Activated naive CD8-positive, alpha-beta T cell treated with anti-CD3 and anti-CD28 coated beads, Interleukin-2, amount 50 U/mL, for 24 hours (primary cell): Measurements from ENCODE around the gene PRKCD.
"Not testable (repeated sequence)": the region's sequence is repeated elsewhere in the genome, so short reads cannot be mapped to it uniquely, and the experiment has no call there.

Source experiments
- ATAC-seq: fragments of 150-1000 bp; cut with Tn5 transposase; one replicate; pipeline ENCODE4 v1.10.0; 2021
- DNase-seq: peaks from one replicate; pipeline ENCODE4 v3.0.0; 2021
- H3K27ac Mint-ChIP-seq: one replicate; pipeline ENCODE4 v1.8.0; 2021; ENCODE audit warnings: mild to moderate bottlenecking, mixed read lengths
- H3K27me3 Mint-ChIP-seq: one replicate; pipeline ENCODE4 v1.8.0; 2021; ENCODE audit warnings: mixed read lengths
- H3K36me3 Mint-ChIP-seq: one replicate; pipeline ENCODE4 v1.8.0; 2021; ENCODE audit warnings: low read depth, mixed read lengths
- H3K4me1 Mint-ChIP-seq: one replicate; pipeline ENCODE4 v1.8.0; 2021; ENCODE audit warnings: mixed read lengths
- H3K4me3 Mint-ChIP-seq: one replicate; pipeline ENCODE4 v1.8.0; 2021; ENCODE audit warnings: mild to moderate bottlenecking, moderate library complexity, mixed read lengths
- H3K9me3 Mint-ChIP-seq: one replicate; pipeline ENCODE4 v1.8.0; 2021; ENCODE audit warnings: mixed read lengths

The PRKCD gene

GRCh38 chr3:53147903-53148400 lies 13.1 kb upstream of the PRKCD start:
- H3K9me3 Mint-ChIP-seq, result no peaks in the 10 kb centered on the region
- no peak overlapping the region for H3K4me3 Mint-ChIP-seq
- DNase-seq (no peak), ATAC-seq (no peak)
- no peak overlapping the region for H3K27ac Mint-ChIP-seq
- H3K27me3 Mint-ChIP-seq, result peaks cover under 1% of the 10 kb centered on the region
- H3K36me3 Mint-ChIP-seq, result no peaks in the 10 kb centered on the region
- H3K4me1 Mint-ChIP-seq, result no peaks in the 10 kb centered on the region

GRCh38 chr3:53149006-53149690 lies 11.9 kb upstream of the PRKCD start:
- Mint-ChIP-seq H3K4me1 (no peaks in the 10 kb centered on the region), H3K9me3 (no peaks in the 10 kb centered on the region), H3K27ac (no peak overlapping the region), H3K4me3 (no peak overlapping the region), H3K27me3 (peaks cover 9% of the 10 kb centered on the region), H3K36me3 (no peaks in the 10 kb centered on the region)
- no peak for DNase-seq
- no peak for ATAC-seq

- ATAC-seq (no peak), DNase-seq (no peak)
- Mint-ChIP-seq H3K36me3 (no peaks in the 10 kb centered on the region), H3K4me1 (no peaks in the 10 kb centered on the region), H3K27me3 (peaks cover 12% of the 10 kb centered on the region), H3K4me3 (no peak overlapping the region), H3K27ac (no peak overlapping the region), H3K9me3 (no peaks in the 10 kb centered on the region)
Observed at GRCh38 chr3:53149699-53150098, 11.3 kb upstream of the PRKCD start.

GRCh38 chr3:53150247-53151085 lies 10.5 kb upstream of the PRKCD start:
- no peak for ATAC-seq
- Mint-ChIP-seq H3K4me1 (no peaks in the 10 kb centered on the region), H3K9me3 (no peaks in the 10 kb centered on the region), H3K36me3 (no peaks in the 10 kb centered on the region), H3K27me3 (peaks cover 16% of the 10 kb centered on the region), H3K27ac (no peak overlapping the region), H3K4me3 (no peak overlapping the region)
- DNase-seq, result no peak

- not testable (repeated sequence) for H3K36me3 Mint-ChIP-seq, H3K4me3 Mint-ChIP-seq, DNase-seq, H3K27ac Mint-ChIP-seq, H3K4me1 Mint-ChIP-seq, ATAC-seq, H3K9me3 Mint-ChIP-seq
- H3K27me3 Mint-ChIP-seq, result peaks cover 21% of the 10 kb centered on the region
Observed at GRCh38 chr3:53151086-53151438, 9.9 kb upstream of the PRKCD start.

- Mint-ChIP-seq H3K27me3 (peaks cover 24% of the 10 kb centered on the region), H3K36me3 (no peaks in the 10 kb centered on the region)
Observed at GRCh38 chr3:53151465-53151864, 9.5 kb upstream of the PRKCD start.

GRCh38 chr3:53151870-53152660 lies 8.9 kb upstream of the PRKCD start:
- Mint-ChIP-seq H3K27ac (no peak overlapping the region), H3K4me1 (no peaks in the 10 kb centered on the region), H3K4me3 (no peak overlapping the region), H3K36me3 (no peaks in the 10 kb centered on the region), H3K27me3 (peaks cover 26% of the 10 kb centered on the region), H3K9me3 (no peaks in the 10 kb centered on the region)
- ATAC-seq, result no peak
- DNase-seq, result no peak

More at GRCh38 chr3:53151465-53151864, 9.5 kb upstream of the PRKCD start:
- H3K4me3 Mint-ChIP-seq, result no peak overlapping the region
- H3K4me1 Mint-ChIP-seq, result no peaks in the 10 kb centered on the region
- H3K9me3 Mint-ChIP-seq, result no peaks in the 10 kb centered on the region
- ATAC-seq (no peak), DNase-seq (no peak)
- no peak overlapping the region for H3K27ac Mint-ChIP-seq

GRCh38 chr3:53153264-53153823 lies 7.7 kb upstream of the PRKCD start:
- DNase-seq, result no peak
- H3K27ac Mint-ChIP-seq, result no peak overlapping the region
- H3K4me3 Mint-ChIP-seq, result no peak overlapping the region

GRCh38 chr3:53153980-53154379 lies 7.0 kb upstream of the PRKCD start:
- peaks cover 33% of the 10 kb centered on the region for H3K27me3 Mint-ChIP-seq
- no peaks in the 10 kb centered on the region for H3K9me3 Mint-ChIP-seq
- no peak for ATAC-seq
- H3K4me3 Mint-ChIP-seq, result no peak overlapping the region
- H3K36me3 Mint-ChIP-seq, result no peaks in the 10 kb centered on the region
- no peak overlapping the region for H3K27ac Mint-ChIP-seq
- no peak for DNase-seq
- no peaks in the 10 kb centered on the region for H3K4me1 Mint-ChIP-seq

More at GRCh38 chr3:53153264-53153823, 7.7 kb upstream of the PRKCD start:
- H3K36me3 Mint-ChIP-seq, result no peaks in the 10 kb centered on the region
- H3K9me3 Mint-ChIP-seq, result no peaks in the 10 kb centered on the region
- peaks cover 33% of the 10 kb centered on the region for H3K27me3 Mint-ChIP-seq
- no peaks in the 10 kb centered on the region for H3K4me1 Mint-ChIP-seq
- no peak for ATAC-seq

- H3K4me1 Mint-ChIP-seq, result no peaks in the 10 kb centered on the region
- DNase-seq, result no peak
- no peak overlapping the region for H3K4me3 Mint-ChIP-seq
- no peak overlapping the region for H3K27ac Mint-ChIP-seq
- peaks cover 33% of the 10 kb centered on the region for H3K27me3 Mint-ChIP-seq
- H3K36me3 Mint-ChIP-seq, result no peaks in the 10 kb centered on the region
- H3K9me3 Mint-ChIP-seq, result no peaks in the 10 kb centered on the region
- no peak for ATAC-seq
Observed at GRCh38 chr3:53154881-53155285, 6.1 kb upstream of the PRKCD start.

GRCh38 chr3:53155760-53156159 lies 5.2 kb upstream of the PRKCD start:
- DNase-seq, result no peak
- ATAC-seq, result no peak
- no peak overlapping the region for H3K27ac Mint-ChIP-seq
- no peaks in the 10 kb centered on the region for H3K9me3 Mint-ChIP-seq
- no peaks in the 10 kb centered on the region for H3K36me3 Mint-ChIP-seq
- peaks cover 39% of the 10 kb centered on the region for H3K27me3 Mint-ChIP-seq
- H3K4me1 Mint-ChIP-seq, result peaks cover 5% of the 10 kb centered on the region
- H3K4me3 Mint-ChIP-seq, result no peak overlapping the region

GRCh38 chr3:53156368-53156834 lies 4.6 kb upstream of the PRKCD start:
- no peaks in the 10 kb centered on the region for H3K36me3 Mint-ChIP-seq
- ATAC-seq (no peak), DNase-seq (no peak)
- peaks cover 5% of the 10 kb centered on the region for H3K4me1 Mint-ChIP-seq
- no peak overlapping the region for H3K4me3 Mint-ChIP-seq
- H3K9me3 Mint-ChIP-seq, result no peaks in the 10 kb centered on the region
- H3K27me3 Mint-ChIP-seq, result peaks cover 39% of the 10 kb centered on the region
- H3K27ac Mint-ChIP-seq, result no peak overlapping the region

GRCh38 chr3:53157974-53158580 lies 2.9 kb upstream of the PRKCD start:
- DNase-seq (no peak), ATAC-seq (no peak)
- Mint-ChIP-seq H3K4me1 (peaks cover 14% of the 10 kb centered on the region), H3K4me3 (no peak overlapping the region), H3K27me3 (peaks cover 37% of the 10 kb centered on the region), H3K27ac (no peak overlapping the region), H3K36me3 (no peaks in the 10 kb centered on the region), H3K9me3 (no peaks in the 10 kb centered on the region)

- Mint-ChIP-seq H3K27me3 (peaks cover 30% of the 10 kb centered on the region), H3K4me3 (no peak overlapping the region), H3K36me3 (no peaks in the 10 kb centered on the region), H3K9me3 (no peaks in the 10 kb centered on the region), H3K27ac (no peak overlapping the region), H3K4me1 (peaks cover 18% of the 10 kb centered on the region)
- no peak for ATAC-seq
- no peak for DNase-seq
Observed at GRCh38 chr3:53158765-53159155, 2.2 kb upstream of the PRKCD start.
